ENCODE measurements around the gene DLGAP4.
"Not testable (repeated sequence)": the region's sequence is repeated elsewhere in the genome, so short reads cannot be mapped to it uniquely, and the experiment has no call there.

DLGAP4 gene

GRCh38 chr20:36521526-36521925 lies 215.4 kb downstream of the DLGAP4 start:
- H3K4me3 ChIP-seq (ENCODE audit: control insufficient read depth, low read depth, low read length): no peak overlapping the region
- DNase-seq (ENCODE audit: low read depth): no peak
- no peak for TF ChIP-seq CTCF (IDR thresholded peaks at IDR 0.05; ENCODE audit: control insufficient read depth, insufficient read depth, low read depth, low read length, missing control alignments)

- DNase-seq (ENCODE audit: low read depth); H3K4me3 ChIP-seq (ENCODE audit: control insufficient read depth, low read depth, low read length): not testable (repeated sequence)
Measured at GRCh38 chr20:36522412-36522811, 216.3 kb downstream of the DLGAP4 start.

- TF ChIP-seq CTCF (IDR thresholded peaks at IDR 0.05; ENCODE audit: control insufficient read depth, insufficient read depth, low read depth, low read length, missing control alignments): no peak
- no peak overlapping the region for H3K4me3 ChIP-seq (ENCODE audit: control insufficient read depth, low read depth, low read length)
- no peak for DNase-seq (ENCODE audit: low read depth)
Measured at GRCh38 chr20:36523341-36523740, 217.2 kb downstream of the DLGAP4 start.

- TF ChIP-seq CTCF (IDR thresholded peaks at IDR 0.05; ENCODE audit: control insufficient read depth, insufficient read depth, low read depth, low read length, missing control alignments): no peak
- no peak overlapping the region for H3K4me3 ChIP-seq (ENCODE audit: control insufficient read depth, low read depth, low read length)
- DNase-seq (ENCODE audit: low read depth): no peak
Measured at GRCh38 chr20:36525620-36526365, 219.7 kb downstream of the DLGAP4 start.

GRCh38 chr20:36526521-36527011 lies 220.4 kb downstream of the DLGAP4 start:
- no peak overlapping the region for H3K4me3 ChIP-seq (ENCODE audit: control insufficient read depth, low read depth, low read length)
- no peak for DNase-seq (ENCODE audit: low read depth)
- no peak for TF ChIP-seq CTCF (IDR thresholded peaks at IDR 0.05; ENCODE audit: control insufficient read depth, insufficient read depth, low read depth, low read length, missing control alignments)

GRCh38 chr20:36527331-36528125 lies 221.4 kb downstream of the DLGAP4 start:
- no peak for TF ChIP-seq CTCF (IDR thresholded peaks at IDR 0.05; ENCODE audit: control insufficient read depth, insufficient read depth, low read depth, low read length, missing control alignments)
- no peak overlapping the region for H3K4me3 ChIP-seq (ENCODE audit: control insufficient read depth, low read depth, low read length)
- DNase-seq (ENCODE audit: low read depth): no peak

All from AG09309 (cell line).